Activated naive CD4-positive, alpha-beta T cell treated with anti-CD3 and anti-CD28 coated beads, Interleukin-2, amount 10 ng/mL, durations not matched to agents 7 days and 5 days (primary cell): ENCODE measurements around the gene CELSR3.

ENCODE experiments used
- CTCF ChIA-PET: fragments of 350-600 bp; sonication (Branson Sonifier 250); formaldehyde crosslinking; loops from one replicate; lab custom pipeline; 2021; ENCODE audit warnings: antibody characterized with exemption; lab: Charles Lee
- DNase-seq: peaks from one replicate; pipeline ENCODE4 v3.0.0-alpha.2; 2020
- H3K27ac Mint-ChIP-seq: one replicate; pipeline ENCODE4 v1.8.0; 2021; ENCODE audit warnings: mild to moderate bottlenecking, moderate library complexity, mixed read lengths
- H3K27me3 Mint-ChIP-seq: one replicate; pipeline ENCODE4 v1.8.0; 2021; ENCODE audit warnings: mild to moderate bottlenecking, mixed read lengths
- H3K36me3 Mint-ChIP-seq: one replicate; pipeline ENCODE4 v1.8.0; 2021; ENCODE audit warnings: mixed read lengths
- H3K4me1 Mint-ChIP-seq: one replicate; pipeline ENCODE4 v1.8.0; 2021; ENCODE audit warnings: mixed read lengths
- H3K4me3 Mint-ChIP-seq: one replicate; pipeline ENCODE4 v1.8.0; 2021; ENCODE audit warnings: mild to moderate bottlenecking, moderate library complexity, mixed read lengths
- H3K9me3 Mint-ChIP-seq: one replicate; pipeline ENCODE4 v1.8.0; 2021; ENCODE audit warnings: mixed read lengths

The CELSR3 gene

GRCh38 chr3:48644898-48645760, 17.6 kb downstream of the CELSR3 start:
- no peak overlapping the region for H3K4me3 Mint-ChIP-seq
- DNase-seq = no peak
- H3K9me3 Mint-ChIP-seq = no peaks in the 10 kb centered on the region
- no peaks in the 10 kb centered on the region for H3K36me3 Mint-ChIP-seq
- H3K27ac Mint-ChIP-seq = no peak overlapping the region
- no peaks in the 10 kb centered on the region for H3K27me3 Mint-ChIP-seq
- CTCF ChIA-PET = interaction anchor here (1.2 kb wide), 1 partner anchor 9 kb away, joined by 4 read pairs; the partner anchor contains the start of gene SLC26A6
- H3K4me1 Mint-ChIP-seq = no peaks in the 10 kb centered on the region

- no peaks in the 10 kb centered on the region for H3K36me3 Mint-ChIP-seq
- H3K9me3 Mint-ChIP-seq = no peaks in the 10 kb centered on the region
- no peak overlapping the region for H3K27ac Mint-ChIP-seq
- H3K27me3 Mint-ChIP-seq = peaks cover 3% of the 10 kb centered on the region
- no peaks in the 10 kb centered on the region for H3K4me1 Mint-ChIP-seq
- DNase-seq = no peak
- H3K4me3 Mint-ChIP-seq = no peak overlapping the region
- CTCF ChIA-PET = no interaction called here
Measured at GRCh38 chr3:48642605-48643004, 20.1 kb downstream of the CELSR3 start.

- Mint-ChIP-seq H3K4me1 (peaks cover 8% of the 10 kb centered on the region), H3K4me3 (no peak overlapping the region), H3K27ac (no peak overlapping the region), H3K36me3 (no peaks in the 10 kb centered on the region), H3K27me3 (peaks cover 3% of the 10 kb centered on the region), H3K9me3 (no peaks in the 10 kb centered on the region)
- CTCF ChIA-PET = no interaction called here
- DNase-seq = no peak
Measured at GRCh38 chr3:48641396-48641795, 21.3 kb downstream of the CELSR3 start.

- no peaks in the 10 kb centered on the region for H3K36me3 Mint-ChIP-seq
- CTCF ChIA-PET = no interaction called here
- no peak overlapping the region for H3K27ac Mint-ChIP-seq
- peaks cover 3% of the 10 kb centered on the region for H3K27me3 Mint-ChIP-seq
- no peaks in the 10 kb centered on the region for H3K9me3 Mint-ChIP-seq
- no peak for DNase-seq
- peaks cover 14% of the 10 kb centered on the region for H3K4me1 Mint-ChIP-seq
- H3K4me3 Mint-ChIP-seq = no peak overlapping the region
Measured at GRCh38 chr3:48639944-48640606, 22.6 kb downstream of the CELSR3 start.

GRCh38 chr3:48637305-48637704, 25.4 kb downstream of the CELSR3 start:
- Mint-ChIP-seq H3K9me3 (no peaks in the 10 kb centered on the region), H3K36me3 (peaks cover 6% of the 10 kb centered on the region), H3K27ac (no peak overlapping the region)

GRCh38 chr3:48636149-48636655, 26.5 kb downstream of the CELSR3 start:
- peaks cover 9% of the 10 kb centered on the region for H3K36me3 Mint-ChIP-seq
- peaks cover 3% of the 10 kb centered on the region for H3K27me3 Mint-ChIP-seq
- peak overlapping the region; percentile 87 for H3K4me3 Mint-ChIP-seq
- CTCF ChIA-PET = interaction anchor here (0.9 to 2.8 kb wide), 12 partner anchors 9 to 235 kb away, joined by 3 to 17 read pairs (median 6); partner anchors contain the start of gene PFKFB4
- H3K9me3 Mint-ChIP-seq = no peaks in the 10 kb centered on the region
- no peak for DNase-seq
- no peak overlapping the region for H3K27ac Mint-ChIP-seq
- peaks cover 28% of the 10 kb centered on the region for H3K4me1 Mint-ChIP-seq

More at GRCh38 chr3:48637305-48637704, 25.4 kb downstream of the CELSR3 start:
- DNase-seq = no peak
- Mint-ChIP-seq H3K4me3 (peak overlapping the region; percentile 48), H3K4me1 (peaks cover 28% of the 10 kb centered on the region), H3K27me3 (peaks cover 3% of the 10 kb centered on the region)
- CTCF ChIA-PET = no interaction called here

GRCh38 chr3:48635222-48636021, 27.3 kb downstream of the CELSR3 start, which contains the start of gene SLC26A6:
Gene SLC26A6 (minus strand): TSS chr3:48635461. CDS start chr3:48635393, 68 bp downstream.
- peaks cover 3% of the 10 kb centered on the region for H3K27me3 Mint-ChIP-seq
- H3K4me1 Mint-ChIP-seq = peaks cover 28% of the 10 kb centered on the region
- peak within 1 kb of the TSS; percentile 87 for H3K4me3 Mint-ChIP-seq
- H3K27ac Mint-ChIP-seq = peak within 1 kb of the TSS; percentile 87
- CTCF ChIA-PET = interaction anchor here (1.2 to 2.8 kb wide), 12 partner anchors 10 to 235 kb away, joined by 3 to 17 read pairs (median 6); partner anchors contain the start of genes PFKFB4 and UCN2
- H3K36me3 Mint-ChIP-seq = peaks cover 12% of the 10 kb centered on the region
- H3K9me3 Mint-ChIP-seq = no peaks in the 10 kb centered on the region
- DNase-seq = peak; percentile 97

- peaks cover 16% of the 10 kb centered on the region for H3K36me3 Mint-ChIP-seq
- peak overlapping the region; percentile 87 for H3K4me3 Mint-ChIP-seq
- CTCF ChIA-PET = interaction anchor here (1.2 to 2.8 kb wide), 10 partner anchors 10 to 234 kb away, joined by 3 to 17 read pairs (median 8); partner anchors contain the start of genes PFKFB4 and UCN2
- no peak overlapping the region for H3K27ac Mint-ChIP-seq
- peak; percentile 71 for DNase-seq
- H3K4me1 Mint-ChIP-seq = peaks cover 28% of the 10 kb centered on the region
- H3K27me3 Mint-ChIP-seq = peaks cover 2% of the 10 kb centered on the region
- H3K9me3 Mint-ChIP-seq = no peaks in the 10 kb centered on the region
Measured at GRCh38 chr3:48634661-48635221, 27.9 kb downstream of the CELSR3 start.

- Mint-ChIP-seq H3K4me1 (peaks cover 28% of the 10 kb centered on the region), H3K9me3 (no peaks in the 10 kb centered on the region), H3K27ac (no peak overlapping the region), H3K27me3 (no peaks in the 10 kb centered on the region), H3K4me3 (peak overlapping the region; percentile 87), H3K36me3 (peaks cover 25% of the 10 kb centered on the region)
- no peak for DNase-seq
- CTCF ChIA-PET = interaction anchor here (2.8 kb wide), 1 partner anchor 9 kb away, joined by 14 read pairs; no protein-coding TSS in a partner anchor
Measured at GRCh38 chr3:48633743-48634142, 28.9 kb downstream of the CELSR3 start.

- no peaks in the 10 kb centered on the region for H3K9me3 Mint-ChIP-seq
- CTCF ChIA-PET = no interaction called here
- no peak for DNase-seq
- peaks cover 26% of the 10 kb centered on the region for H3K36me3 Mint-ChIP-seq
- no peak overlapping the region for H3K27ac Mint-ChIP-seq
- H3K4me1 Mint-ChIP-seq = peaks cover 28% of the 10 kb centered on the region
- peak overlapping the region; percentile 37 for H3K4me3 Mint-ChIP-seq
- H3K27me3 Mint-ChIP-seq = no peaks in the 10 kb centered on the region
Measured at GRCh38 chr3:48633256-48633655, 29.4 kb downstream of the CELSR3 start.

GRCh38 chr3:48631516-48632448, 30.9 kb downstream of the CELSR3 start:
- Mint-ChIP-seq H3K27ac (no peak overlapping the region), H3K36me3 (peaks cover 36% of the 10 kb centered on the region), H3K9me3 (no peaks in the 10 kb centered on the region), H3K27me3 (no peaks in the 10 kb centered on the region), H3K4me3 (no peak overlapping the region), H3K4me1 (peaks cover 21% of the 10 kb centered on the region)
- DNase-seq = no peak
- CTCF ChIA-PET = no interaction called here

GRCh38 chr3:48630833-48631232, 31.9 kb downstream of the CELSR3 start:
- Mint-ChIP-seq H3K9me3 (no peaks in the 10 kb centered on the region), H3K4me1 (peaks cover 14% of the 10 kb centered on the region), H3K27ac (no peak overlapping the region), H3K4me3 (no peak overlapping the region), H3K36me3 (peaks cover 41% of the 10 kb centered on the region), H3K27me3 (no peaks in the 10 kb centered on the region)
- CTCF ChIA-PET = no interaction called here
- DNase-seq = no peak
